ENCODE results near the gene TNRC18. TPM values are rescaled to one million over a fixed set of nuclear protein-coding genes. Genes with fewer than 3 reads are reported as not detected.

Gene TNRC18
- total and polyA plus RNA-seq, 9 of the 15 experiments (the other 6 are each of a cell fraction or from before 2014, with no cell fraction given) = 0.03 to 43.2 (median 18.0) TPM

DNA sequence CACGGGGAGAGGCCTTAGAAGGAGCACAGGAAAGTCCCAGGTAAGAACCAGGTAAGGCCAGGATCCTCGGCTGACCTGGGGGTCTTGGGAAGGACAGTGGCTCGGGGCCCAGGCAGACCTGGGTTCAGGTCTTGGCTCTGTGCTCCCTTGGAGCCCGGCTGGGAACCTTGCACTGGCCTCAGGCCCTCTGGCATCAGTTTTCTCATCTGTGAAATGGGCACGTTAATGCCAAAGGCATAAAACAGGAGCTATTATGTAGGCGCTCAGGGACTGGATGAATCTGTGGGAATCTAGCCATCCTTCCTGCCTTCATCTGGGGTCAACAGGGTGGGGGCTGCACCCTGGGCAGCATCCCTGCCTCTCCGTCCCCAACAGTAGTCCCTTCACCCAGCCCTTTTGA is 149.2 kb downstream of the TNRC18 start:
- no TSS peak for BruUV-seq (replicated peaks)
- POLR2A ChIA-PET = interaction anchor here (0.9 kb wide), 1 partner anchor 25 kb away, joined by 3 read pairs; no protein-coding TSS in a partner anchor
- Histone ChIP-seq H3K4me1 (replicated peaks in 1 of 2; ENCODE audit: control insufficient read depth in 2 of 2, insufficient read depth in 2 of 2, low read length in 2 of 2) (peaks cover 0 to 16% of the 10 kb centered on the region in 2 experiments; a peak in 1 of 5 replicates), H3K36me3 (ENCODE audit: control insufficient read depth, insufficient read depth, low read length) (no peaks in the 10 kb centered on the region), H3K27me3 (ENCODE audit: control insufficient read depth in 2 of 2, insufficient read depth in 2 of 2, low read length in 2 of 2) (peaks cover 9 to 49% of the 10 kb centered on the region in 2 experiments; a peak in 4 of 5 replicates), H3K9ac (ENCODE audit: insufficient read depth in 1 of 2, low read depth in 2 of 2, low read length in 2 of 2) (no peak overlapping the region), H2AFZ (ENCODE audit: low read depth, low read length) (no peak overlapping the region), H3K4me3 (no peak overlapping the region), H3K4me2 (ENCODE audit: insufficient read depth, low read length) (no peak overlapping the region), H3K9me1 (ENCODE audit: control insufficient read depth, insufficient read depth, low read length) (no peaks in the 10 kb centered on the region), H4K20me1 (replicated peaks; ENCODE audit: control insufficient read depth, insufficient read depth, low read length) (0 out of 2 replicates have a peak, but pooled peaks cover 7% of the 10 kb centered on the region), H3K9me3 (replicated peaks; ENCODE audit: control insufficient read depth, insufficient read depth, low read depth, low read length) (no peaks in the 10 kb centered on the region), H3K79me2 (ENCODE audit: control insufficient read depth, insufficient read depth, low read length) (no peaks in the 10 kb centered on the region), H3K27ac (ENCODE audit: extremely low read depth, low read depth, low read length) (no peak overlapping the region)
- DNase-seq (ENCODE audit: extremely low read depth in 1 of 4, low spot score in 3 of 4) (no peak), ATAC-seq (no peak), FAIRE-seq (no peak)
- intact Hi-C loops (cut with micrococcal nuclease) = no loop called here
- TF ChIP-seq AFF4 (CRISPR knock-in tag; IDR thresholded peaks at IDR 0.05) (no peak), POLR2AphosphoS2 (IDR thresholded peaks at IDR 0.05; ENCODE audit: low read length) (no peak), JUND (IDR thresholded peaks at IDR 0.05; ENCODE audit: borderline replicate concordance, low read depth, low read length) (no peak), JUND (tag; IDR thresholded peaks at IDR 0.05; ENCODE audit: borderline replicate concordance, low read depth, low read length) (no peak), HDAC6 (IDR thresholded peaks at IDR 0.05; ENCODE audit: low read depth, low read length) (no peak)
- in situ Hi-C loops (cut with MboI) = no loop called here
- 12% methylated on average over 7 of the region's 7 CpGs for WGBS (ENCODE audit: insufficient coverage, low coverage, missing lambda C conversion rate)
- CTCF ChIA-PET (ENCODE audit: low intra/inter-chr PET ratio) = no interaction called here
